Epithelial cell of esophagus (primary cell): ENCODE data around the gene DCLK1.

Experiments used
- DNase-seq: peaks from one replicate; pipeline ENCODE4 v3.0.0; 2010; ENCODE audit warnings: low read depth
- H3K4me3 ChIP-seq: 2 replicates; pipeline ENCODE4 v1.5.1; 2011; ENCODE audit warnings: mild to moderate bottlenecking, low read length, control low read depth
- TF ChIP-seq, protein P1 (sequence below): IDR thresholded peaks from 2 replicates; pipeline ENCODE4 v1.5.1; 2011; ENCODE audit warnings: low read depth, mild to moderate bottlenecking, low read length, control low read depth, inconsistent platforms; ENCODE audit not compliant: insufficient read depth; ENCODE audit errors: missing control alignments

DCLK1 gene

GRCh38 chr13:35791184-35791851 lies 339.9 kb downstream of the DCLK1 start:
- no peak overlapping the region for H3K4me3 ChIP-seq
- TF ChIP-seq, protein P1, sequence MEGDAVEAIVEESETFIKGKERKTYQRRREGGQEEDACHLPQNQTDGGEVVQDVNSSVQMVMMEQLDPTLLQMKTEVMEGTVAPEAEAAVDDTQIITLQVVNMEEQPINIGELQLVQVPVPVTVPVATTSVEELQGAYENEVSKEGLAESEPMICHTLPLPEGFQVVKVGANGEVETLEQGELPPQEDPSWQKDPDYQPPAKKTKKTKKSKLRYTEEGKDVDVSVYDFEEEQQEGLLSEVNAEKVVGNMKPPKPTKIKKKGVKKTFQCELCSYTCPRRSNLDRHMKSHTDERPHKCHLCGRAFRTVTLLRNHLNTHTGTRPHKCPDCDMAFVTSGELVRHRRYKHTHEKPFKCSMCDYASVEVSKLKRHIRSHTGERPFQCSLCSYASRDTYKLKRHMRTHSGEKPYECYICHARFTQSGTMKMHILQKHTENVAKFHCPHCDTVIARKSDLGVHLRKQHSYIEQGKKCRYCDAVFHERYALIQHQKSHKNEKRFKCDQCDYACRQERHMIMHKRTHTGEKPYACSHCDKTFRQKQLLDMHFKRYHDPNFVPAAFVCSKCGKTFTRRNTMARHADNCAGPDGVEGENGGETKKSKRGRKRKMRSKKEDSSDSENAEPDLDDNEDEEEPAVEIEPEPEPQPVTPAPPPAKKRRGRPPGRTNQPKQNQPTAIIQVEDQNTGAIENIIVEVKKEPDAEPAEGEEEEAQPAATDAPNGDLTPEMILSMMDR = no peak
- DNase-seq = peak; percentile 44

GRCh38 chr13:35789335-35790165 lies 341.6 kb downstream of the DCLK1 start:
- TF ChIP-seq, protein P1 = peak; percentile 63
- DNase-seq = peak; percentile 59
- no peak overlapping the region for H3K4me3 ChIP-seq

DNA sequence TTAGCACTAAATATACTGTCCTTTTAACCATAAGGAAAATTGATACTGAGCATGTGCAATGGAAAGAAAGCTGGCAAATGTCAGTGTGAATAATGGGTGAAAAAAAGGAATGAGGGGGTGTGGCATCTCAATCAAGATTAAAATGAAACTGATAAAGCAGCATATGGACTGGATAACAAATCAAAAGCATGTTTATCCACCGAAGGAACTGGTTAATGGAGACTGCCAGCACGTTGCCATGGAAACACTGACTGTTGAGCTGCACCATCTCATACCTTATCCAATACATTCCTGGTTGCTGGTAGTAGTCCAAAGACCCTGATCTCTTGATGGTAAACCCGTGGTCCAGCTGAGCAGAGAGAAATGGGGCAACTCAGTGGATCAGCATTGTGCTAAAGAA lies 343.2 kb downstream of the DCLK1 start:
- TF ChIP-seq, protein P1 = no peak
- DNase-seq = no peak
- no peak overlapping the region for H3K4me3 ChIP-seq

DNA sequence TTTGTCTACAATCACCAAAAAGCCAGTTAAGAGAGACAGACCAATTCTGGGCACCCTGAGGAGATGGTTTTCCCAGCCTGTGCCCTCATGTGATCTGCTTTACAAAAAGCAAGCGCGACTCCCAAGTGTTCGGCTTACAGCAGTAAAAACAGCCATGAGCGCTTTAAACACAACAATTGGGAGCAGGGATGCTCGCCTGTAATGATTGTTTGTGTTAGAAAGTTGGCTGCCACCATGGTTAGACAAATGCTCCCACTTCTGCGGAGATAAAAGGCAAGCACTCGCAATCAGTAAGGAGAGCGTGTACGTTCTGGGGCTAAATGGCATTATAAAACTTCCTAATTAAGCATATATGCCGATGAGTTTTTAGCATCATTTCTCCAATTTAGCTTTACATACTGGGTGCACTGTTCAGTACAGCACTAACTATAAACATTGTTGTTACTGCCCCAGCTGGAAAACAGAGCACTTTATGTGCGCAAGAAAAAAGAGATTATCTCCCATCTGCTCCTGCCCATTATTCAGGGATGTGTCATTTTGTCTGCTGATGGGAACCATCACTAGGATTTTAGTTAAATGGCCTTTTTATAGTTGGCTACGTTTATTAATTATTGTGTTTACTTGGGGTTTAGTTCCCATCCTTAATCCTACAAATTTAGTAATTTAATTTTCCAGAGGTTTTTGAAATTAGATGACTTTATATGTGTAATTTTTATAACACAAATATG lies 345.4 kb downstream of the DCLK1 start:
- no peak overlapping the region for H3K4me3 ChIP-seq
- DNase-seq = no peak
- TF ChIP-seq, protein P1 = no peak

DNA sequence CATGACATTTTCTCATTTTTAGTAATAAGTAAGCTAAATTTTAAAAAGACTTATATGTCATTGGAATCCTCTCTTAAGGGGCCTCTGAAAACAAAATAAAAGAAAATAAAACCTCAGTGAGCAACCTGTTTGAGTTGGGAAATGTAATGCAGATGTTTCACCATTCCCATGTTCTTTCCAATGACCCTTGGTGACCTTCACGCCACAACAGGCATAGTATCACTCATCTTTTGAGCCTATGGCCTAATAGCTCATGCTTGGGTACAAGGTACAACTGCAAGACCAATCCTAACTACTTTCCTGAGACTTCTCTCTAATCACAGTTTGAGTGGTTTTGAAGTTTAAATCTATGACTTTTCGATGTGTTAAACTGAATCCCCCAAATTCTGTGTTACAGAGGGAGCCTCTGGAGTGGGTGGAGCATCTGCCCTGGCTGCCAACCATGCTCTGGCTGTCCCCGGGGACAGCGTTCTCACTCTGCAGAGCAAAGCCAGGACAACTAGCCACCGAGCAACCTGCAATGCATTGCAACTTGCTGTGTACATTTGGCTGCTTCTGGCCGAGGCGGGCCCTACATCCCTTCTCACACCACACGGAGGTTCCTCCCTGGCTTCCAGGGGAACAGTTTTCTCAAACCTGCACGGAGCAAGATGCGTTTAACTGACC lies 346.8 kb downstream of the DCLK1 start:
- DNase-seq = no peak
- TF ChIP-seq, protein P1 = no peak
- H3K4me3 ChIP-seq = no peak overlapping the region

DNA sequence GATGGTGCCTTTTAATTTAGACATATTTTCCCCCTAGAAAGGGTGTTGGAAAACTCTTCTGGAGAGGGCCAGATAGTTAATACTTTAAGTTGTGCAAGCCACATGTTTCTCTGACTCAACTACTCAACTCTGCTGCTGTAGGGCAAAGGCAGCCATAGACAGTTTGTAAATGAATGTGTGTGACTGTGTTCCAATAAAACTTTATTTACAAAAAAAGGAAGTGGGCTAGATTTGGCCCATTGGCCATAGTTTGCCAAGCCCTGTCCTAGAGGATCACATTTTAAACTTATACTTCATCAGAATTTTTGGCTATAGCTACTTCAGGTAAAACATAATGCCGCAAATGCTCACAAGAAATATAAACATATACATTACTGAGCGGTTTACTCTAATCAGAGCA lies 348.4 kb downstream of the DCLK1 start:
- TF ChIP-seq, protein P1 = no peak
- DNase-seq = no peak

More for the DNA sequence above, 348.4 kb downstream of the DCLK1 start:
- H3K4me3 ChIP-seq = no peak overlapping the region
